HG03095 (cell line): Measurements from ENCODE around the gene SUCLA2.

Experiments
- ATAC-seq: cut with Tn5 transposase; IDR thresholded peaks from one replicate; pipeline ENCODE4 v1.9.1; 2021; ENCODE audit warnings: moderate library complexity; ENCODE audit not compliant: unreplicated experiment

Gene SUCLA2

GRCh38 chr13:47904241-47904640 lies 96.8 kb downstream of the SUCLA2 start:
- ATAC-seq, result no peak

GRCh38 chr13:47903836-47904235 lies 97.2 kb downstream of the SUCLA2 start:
- no peak for ATAC-seq

DNA sequence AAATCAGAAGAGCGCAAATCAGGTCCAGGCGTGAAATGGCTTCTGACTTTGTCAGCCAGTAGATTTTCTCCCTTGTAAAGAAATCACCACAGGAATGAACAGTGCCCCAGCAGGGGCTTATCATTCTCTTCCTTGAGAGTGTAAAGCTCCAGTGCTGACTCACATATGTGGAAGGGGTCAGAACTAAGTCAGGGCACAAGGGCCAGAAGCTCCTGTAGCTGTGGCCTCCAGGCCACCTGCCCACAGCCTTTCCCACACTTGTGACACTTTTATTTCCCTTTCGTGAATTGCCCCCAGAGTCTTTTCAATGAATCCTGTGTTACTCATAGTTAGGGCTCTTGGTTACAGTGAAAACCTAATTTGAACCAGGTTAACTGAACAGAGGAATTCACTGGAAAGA lies 99.6 kb downstream of the SUCLA2 start:
- ATAC-seq, result no peak

DNA sequence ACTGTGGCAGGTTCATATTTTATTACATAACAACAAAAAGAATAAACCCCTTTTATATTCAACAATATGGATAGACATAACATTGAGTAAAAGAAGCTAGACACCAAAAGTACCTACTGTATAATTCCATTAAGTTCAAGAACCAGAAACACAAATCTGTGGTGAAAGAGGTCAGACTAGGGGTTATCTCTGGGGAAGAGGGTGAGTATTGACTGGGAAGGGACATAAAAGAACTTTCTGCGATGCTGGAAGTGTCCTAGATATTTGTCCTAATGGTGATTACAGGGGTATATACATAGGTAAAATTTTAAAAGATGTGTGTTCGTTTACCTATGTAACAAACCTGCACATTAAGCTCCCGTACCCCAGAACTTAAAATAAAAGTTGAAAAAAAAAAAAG lies 103.0 kb downstream of the SUCLA2 start:
- no peak for ATAC-seq

- ATAC-seq, result no peak
Observed at GRCh38 chr13:47897411-47898050, 103.5 kb downstream of the SUCLA2 start.

DNA sequence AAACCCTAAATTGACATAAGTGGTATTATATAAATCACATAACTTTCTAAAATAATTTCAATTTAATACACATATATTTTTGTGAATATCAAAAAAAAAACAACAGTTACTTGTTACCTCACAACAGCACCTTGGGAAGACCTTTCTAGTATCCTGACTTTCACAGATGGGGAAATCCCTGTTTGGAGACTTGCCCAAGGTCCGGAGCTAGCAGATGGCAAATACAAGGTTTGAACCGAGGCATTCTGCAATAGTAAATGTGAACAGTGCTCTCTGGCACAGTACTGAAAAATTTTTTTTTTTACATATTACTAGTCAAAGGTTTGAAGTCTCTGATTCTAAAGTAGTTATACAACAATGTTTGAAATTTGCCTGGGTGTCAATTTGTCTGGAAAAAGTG lies 104.5 kb downstream of the SUCLA2 start:
- no peak for ATAC-seq

GRCh38 chr13:47896111-47896510 lies 105.0 kb downstream of the SUCLA2 start:
- ATAC-seq, result no peak

DNA sequence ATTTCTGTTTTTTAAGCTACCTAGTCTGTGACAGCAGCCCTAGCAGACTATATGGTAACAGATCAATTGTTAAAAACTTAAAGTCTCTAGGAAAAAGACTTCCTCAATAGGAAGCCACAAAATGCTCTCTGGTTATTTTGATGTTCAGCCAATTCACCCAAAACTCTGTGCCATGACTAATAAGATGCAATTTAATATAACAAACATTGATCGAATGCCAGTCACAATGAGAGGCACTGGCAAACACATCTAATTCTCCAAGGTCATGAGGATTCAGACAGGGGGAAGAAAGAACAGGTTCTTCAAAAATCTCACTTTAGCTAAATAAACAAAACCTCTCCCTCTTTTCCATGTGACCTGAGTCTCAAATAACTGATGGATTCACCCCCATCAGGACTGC lies 107.5 kb downstream of the SUCLA2 start:
- ATAC-seq, result no peak
